Activated CD8-positive, alpha-beta memory T cell treated with anti-CD3 and anti-CD28 coated beads, Interleukin-2, amount 50 U/mL, for 24 hours (primary cell): ENCODE results near the gene SWI5.
A peak's percentile ranks its signal among the peaks of the same experiment; 100 is the strongest.
"Not testable (repeated sequence)": the region's sequence is repeated elsewhere in the genome, so short reads cannot be mapped to it uniquely, and the experiment has no call there.

Experiments used
- DNase-seq: peaks from one replicate; pipeline ENCODE4 v3.0.0-alpha.2; 2020; ENCODE audit errors: extremely low read depth

SWI5 gene

DNA sequence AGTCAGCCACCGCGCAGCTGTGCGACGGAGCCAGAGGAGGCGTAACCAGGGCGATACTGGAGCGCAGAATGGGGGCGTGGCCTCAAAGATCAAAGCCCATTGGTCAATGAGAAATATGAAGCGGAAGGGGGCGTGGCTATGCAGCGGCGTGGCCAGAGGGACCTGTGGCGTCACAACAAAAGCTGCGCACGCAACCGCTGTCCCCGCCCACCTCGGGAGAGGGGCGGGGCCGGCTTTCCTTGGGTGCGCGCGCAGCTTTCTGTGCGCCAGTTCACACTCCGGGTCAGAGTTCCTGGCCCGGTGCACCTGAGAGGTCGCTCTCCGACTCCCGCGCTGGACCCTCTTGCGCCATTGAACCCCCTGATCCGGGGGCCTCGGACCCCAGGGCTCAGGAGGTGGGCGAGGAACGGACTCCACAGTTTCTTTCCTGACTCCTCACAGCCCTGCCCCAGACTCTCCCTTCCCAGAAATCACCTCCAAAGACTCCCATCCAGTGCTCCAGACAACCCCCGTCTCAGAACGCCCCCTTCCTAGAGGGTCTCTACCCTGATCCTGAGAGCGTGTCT, at the start of gene SWI5:
SWI5 (plus strand) TSS at position 269 of the 566 bp plus-strand sequence.
- peak; percentile 100 for DNase-seq

DNA sequence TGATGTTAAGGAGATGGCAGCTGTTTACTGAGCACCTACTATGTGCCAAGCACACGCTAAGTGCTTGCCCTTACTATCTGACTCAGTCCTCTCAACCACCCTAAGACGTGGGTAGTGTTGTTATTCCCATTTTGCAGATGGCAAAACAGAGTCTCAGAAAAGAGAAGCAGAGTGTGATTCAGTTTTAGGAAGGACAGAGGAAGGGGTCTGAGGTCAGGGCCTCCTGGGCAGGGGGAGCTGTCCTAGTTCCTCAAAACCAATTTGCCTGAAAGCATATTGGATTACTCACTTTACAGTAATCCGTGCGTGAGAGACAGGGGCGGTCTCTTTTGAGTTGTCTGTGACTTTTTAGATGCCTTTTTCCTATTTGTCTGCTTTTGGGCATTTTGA, 49.7 kb upstream of the SWI5 start:
- DNase-seq: no peak

DNA sequence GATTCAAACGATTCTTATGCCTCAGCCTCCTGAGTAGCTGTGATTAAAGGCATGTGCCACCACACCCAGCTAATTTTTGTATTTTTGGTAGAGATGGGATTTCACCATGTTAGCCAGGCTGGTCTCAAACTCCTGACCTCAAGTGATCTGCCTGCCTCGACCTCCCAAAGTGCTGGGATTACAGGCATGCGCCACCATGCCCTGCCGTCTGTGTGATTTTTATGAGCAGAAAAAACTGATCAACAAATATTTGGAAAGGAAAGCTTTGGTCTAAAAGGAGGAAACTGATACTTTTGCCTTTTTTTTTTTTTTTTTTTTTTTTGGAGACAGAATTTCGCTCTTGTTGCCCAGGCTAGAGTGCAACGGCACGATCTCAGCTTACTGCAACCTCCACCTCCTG, 45.2 kb upstream of the SWI5 start:
- not testable (repeated sequence) for DNase-seq

DNA sequence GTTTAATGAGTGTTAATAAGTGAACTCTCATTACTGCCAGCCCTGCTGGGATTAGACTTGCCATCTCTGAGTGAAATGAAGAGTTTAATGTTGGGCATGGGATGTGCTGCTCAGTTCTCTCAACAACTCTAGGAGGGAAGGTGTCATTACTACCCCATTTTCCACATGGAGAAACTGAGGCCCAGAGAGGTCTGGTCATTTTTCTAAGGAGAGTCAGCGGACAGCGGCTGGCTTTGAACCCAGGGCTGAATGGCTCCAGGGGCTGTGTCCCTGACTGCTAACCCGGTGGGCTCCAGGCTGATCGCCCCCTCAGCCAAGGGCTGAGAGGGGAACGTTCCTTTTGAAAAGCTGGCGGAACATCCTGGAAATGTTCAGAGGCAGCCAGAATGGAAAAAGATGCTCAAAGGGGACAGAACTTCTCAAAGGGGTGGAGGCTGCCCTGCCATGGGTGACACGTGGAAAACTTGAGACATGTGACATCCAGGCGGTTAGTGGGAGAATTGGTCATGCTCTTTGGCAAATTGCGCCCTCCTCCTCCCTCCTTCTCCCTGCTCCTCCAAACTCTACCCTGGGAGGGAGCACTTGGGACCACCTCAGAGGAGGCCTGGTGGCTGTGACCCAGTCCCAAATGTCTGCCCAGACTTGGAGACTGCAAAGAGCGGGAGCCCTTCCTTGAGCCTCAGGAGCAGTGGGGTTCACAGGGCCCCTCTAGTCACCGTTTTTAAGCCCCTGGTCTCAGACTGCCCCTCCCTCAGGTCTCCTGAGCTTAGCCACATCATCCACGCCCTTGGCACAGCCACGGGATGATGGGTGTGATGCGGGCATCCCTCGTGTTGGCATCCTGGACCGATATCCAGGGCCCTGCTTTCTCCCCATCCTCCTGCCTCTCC, 44.2 kb upstream of the SWI5 start:
- no peak for DNase-seq

DNA sequence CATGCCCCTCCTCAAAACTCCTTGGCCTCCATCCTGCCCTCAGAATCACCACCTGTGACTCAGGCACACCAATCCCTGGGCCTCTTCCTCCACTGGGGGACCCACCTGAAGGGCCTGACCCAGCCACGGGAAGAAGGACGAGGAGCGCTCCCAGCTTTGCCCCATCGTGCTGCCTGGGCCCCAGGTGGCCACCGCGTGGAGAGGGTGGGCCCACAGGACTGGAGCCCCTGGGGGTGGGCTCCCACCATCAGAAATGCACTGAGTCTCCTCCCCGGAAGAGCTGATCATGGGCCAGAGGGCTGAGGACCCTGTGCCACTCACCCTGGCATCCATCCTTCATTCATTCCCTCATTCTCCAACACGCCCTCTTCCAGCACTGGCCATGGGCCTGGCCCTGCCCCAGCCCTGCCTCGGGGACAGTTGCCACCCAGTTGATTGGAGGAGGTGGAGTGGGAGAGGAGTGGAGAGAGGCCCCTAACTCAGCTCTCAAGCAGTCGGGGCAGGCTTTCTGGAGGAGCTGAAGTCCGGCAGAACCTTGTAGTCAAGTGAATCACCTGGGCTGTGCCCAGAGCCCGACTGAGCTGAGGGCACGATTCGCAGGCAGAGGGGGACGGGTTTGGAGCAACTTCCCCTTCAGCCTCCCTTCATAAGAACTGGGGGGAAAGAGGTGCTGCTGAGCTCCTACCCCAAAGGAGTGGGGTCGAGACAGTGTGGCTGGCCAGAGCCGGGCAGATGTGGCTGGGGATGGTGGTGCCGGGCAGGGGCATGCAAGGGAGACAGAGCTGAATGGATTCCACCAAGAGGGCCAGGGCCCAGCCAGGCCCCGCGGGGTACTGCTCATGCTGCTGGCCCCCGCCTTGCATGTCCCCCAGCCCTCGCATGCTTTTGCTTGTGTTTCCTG, 43.3 kb upstream of the SWI5 start:
- DNase-seq: no peak

DNA sequence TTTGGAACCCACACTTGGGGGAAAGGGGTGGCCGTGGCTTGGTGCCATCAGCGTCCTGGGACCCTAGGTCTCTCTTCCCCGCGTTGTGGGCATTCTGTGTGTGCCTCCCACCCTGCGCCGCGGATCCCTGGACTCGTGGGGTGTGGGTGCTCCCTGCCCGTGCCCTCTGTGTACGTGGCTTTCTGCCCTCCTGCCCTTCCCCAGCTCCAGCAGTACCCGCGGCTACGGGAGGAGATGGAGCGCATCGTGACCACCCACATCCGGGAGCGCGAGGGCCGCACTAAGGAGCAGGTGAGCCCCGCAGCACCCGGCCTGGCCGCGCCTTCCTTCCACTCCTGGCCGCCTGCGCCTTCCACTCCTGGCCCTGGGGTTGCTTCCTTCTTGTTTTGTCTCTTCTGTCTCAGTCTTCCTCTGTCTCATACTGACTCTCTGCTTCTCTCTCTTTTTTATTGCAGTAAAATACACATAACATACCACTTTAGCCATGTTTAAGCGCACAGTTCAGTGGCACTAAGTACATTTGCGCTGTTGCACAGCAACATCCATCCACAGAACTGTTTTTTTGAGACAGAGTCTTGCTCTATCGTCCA, 42.2 kb upstream of the SWI5 start:
- DNase-seq: no peak

DNA sequence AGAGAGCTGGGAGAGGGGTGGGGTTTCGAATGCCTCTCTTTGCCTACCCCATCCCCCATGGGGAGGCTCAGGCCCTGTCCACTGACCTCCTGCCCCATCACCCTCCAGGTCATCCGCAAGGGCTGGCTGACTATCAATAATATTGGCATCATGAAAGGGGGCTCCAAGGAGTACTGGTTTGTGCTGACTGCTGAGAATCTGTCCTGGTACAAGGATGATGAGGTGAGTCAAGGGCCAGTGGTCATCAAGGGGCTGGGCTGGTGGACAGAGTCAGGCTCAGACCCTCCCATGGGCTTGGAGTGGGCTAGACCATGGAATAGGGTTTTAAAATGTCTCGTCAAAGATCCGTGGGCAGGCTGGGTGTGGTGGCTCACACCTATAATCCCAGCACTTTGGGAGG, 34.0 kb upstream of the SWI5 start:
- no peak for DNase-seq

DNA sequence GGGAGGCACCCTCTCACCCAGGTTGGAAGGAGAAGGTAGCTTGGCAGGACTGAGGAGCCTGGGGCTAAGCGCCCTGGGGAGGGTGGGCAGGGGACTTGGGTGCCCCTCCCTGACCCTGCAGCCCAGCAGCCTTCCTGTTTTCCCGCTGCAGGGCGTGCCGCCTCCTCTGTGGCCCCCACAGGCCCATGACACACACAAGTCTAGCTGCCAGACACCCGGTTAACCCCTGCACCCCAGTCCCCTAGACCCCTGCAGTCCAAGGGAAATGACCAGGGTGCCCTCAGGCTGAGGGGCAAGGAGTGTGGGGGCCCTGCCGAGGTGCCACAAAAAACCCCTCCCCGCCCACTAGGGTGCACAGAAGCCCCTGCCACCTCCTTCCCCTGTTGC, 33.3 kb upstream of the SWI5 start:
- DNase-seq: no peak

DNA sequence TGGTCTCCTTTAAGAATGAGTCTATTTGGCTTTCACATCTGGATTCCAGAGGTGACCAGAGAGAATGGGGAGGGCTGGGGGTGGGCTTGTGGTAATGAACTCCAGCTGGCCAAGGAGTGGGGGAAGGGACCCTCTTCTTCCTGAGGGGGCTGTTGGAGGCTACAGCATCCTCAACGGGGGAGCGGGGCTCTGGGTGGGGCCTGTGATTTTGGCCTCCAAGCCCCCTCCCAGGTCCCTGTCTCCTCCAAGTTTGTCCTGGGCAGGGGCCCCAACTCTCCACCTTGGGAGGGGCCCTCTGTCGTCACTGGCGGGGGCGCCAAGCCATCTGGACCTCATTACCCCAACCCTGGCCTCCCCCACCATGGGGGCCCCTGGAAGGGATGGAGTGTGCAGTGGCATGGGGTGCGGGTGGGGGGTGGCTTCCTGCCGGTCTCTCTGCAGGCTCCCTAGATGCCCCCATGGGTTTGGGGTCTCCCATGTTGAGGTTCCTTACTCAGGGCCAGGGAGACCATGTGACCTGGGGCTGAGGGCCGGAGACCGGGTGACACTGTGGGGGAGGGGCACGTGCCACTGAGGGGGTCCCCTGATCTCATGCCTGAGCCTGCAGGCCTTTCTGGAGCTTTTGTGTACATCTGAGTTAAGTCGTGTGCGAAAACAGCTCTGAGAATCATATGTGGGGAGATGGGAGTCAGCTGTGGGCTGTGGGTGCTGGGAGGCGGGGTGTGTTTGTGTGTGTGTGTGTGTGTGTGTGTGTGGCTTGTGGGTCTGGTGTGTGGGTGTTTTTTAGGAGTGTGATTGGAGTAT, 32.7 kb upstream of the SWI5 start:
- no peak for DNase-seq

DNA sequence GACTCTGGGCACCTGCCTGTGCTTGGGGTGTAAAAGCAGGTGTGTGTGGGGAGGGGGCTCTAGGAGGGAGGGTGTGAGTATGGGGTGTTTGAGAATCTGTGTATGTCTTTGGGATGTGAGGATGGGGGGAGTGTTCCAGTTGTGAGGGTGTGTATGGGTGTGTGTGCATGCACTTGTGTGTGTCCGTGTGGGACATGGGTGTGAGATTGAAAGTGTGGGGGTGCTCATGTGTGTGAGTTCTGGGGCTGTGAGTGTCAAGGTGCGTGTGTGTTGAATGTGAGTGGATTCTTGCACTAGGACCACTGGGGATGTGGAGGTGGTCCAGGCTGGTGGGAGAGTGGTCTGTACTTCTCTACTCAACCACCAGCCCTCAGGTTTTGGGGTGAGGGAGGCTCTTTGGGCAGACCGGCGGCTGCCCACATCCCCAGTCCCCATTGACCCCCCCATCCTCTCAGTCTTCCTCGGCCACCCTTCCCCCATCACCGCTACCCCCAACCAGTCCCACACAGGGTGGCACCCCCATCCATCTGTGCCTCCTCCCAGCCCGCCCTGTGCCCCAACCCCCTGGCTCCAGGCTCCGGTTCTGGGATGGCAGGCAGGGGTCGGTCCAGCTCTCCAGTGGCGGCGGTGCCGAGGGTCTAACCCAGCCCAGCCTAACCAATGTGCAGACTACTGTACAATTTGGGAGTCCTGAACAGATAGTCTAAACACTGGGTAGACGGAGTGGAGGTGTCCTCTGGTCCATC, 31.8 kb upstream of the SWI5 start:
- no peak for DNase-seq

DNA sequence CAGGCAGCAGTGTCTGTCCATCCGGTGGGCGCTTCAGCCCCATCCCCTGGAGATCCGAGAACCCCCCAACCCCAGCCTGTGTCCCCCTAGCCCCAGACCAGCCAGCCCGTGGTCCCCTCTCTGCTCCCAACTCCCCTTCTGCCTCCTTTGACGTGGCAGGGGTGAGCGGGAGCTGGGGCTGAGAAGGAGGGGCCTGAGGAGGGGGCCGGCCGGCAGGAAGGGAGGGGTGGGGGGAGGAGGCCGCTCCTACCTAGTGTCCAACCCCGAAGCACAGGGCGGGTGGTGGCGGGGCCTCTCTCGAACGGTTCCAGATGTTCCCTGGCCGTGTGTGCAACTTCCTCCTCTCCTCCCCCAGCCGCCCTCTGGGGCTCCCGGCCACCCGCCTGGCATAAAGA, 31.2 kb upstream of the SWI5 start:
- DNase-seq: no peak

DNA sequence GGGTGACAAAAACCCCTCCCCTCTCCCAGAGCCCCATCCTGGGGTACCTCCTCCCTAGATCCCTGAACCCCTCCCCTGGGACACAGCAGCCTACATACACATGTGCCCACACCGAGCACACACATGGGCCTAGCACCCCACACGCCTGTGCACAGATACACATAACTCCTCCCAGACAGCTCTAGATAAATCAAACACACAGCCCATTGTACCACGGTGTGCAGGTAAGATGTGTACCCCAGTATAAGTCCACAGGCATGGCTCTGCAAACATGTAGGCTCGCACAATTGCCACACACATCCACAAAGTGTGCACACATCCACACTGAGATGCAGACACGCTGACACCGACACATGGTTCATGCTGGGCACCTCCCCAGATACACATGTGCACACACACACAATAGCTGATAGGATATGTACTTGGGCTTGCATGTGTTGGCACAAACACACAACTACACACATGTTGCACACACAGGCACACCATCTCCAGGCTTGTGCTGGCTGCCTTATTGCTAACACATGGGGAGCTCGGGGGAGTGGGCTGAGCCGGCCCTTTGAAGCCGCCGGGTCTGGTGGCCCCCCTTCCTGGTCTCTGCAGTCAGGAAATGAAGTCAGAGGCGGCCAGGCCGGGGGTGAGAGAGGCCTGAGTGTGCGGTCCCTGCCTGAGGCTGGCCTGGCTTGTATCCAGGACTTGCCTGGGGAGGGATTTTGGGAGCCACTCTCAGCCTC, 30.5 kb upstream of the SWI5 start:
- DNase-seq: no peak

DNA sequence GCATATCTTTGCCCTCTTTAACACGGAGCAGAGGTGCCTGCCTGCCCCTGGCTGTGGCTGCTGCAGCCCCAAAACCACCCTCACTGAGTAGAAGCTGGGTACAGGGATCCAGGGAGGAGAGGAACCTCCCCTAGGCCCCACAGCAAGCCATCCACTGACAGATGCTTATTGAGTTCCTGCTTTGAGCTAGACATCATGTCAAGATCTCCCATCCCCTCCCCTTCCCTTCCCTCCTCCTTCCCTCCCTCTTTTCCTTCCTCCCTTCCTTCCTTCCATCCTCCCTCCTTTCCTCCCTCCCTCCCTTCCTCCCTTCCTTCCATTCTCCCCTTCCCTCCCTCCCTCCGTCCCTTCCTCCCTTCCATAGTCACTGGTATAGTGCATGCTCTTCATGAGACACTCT, 29.6 kb upstream of the SWI5 start:
- no peak for DNase-seq

DNA sequence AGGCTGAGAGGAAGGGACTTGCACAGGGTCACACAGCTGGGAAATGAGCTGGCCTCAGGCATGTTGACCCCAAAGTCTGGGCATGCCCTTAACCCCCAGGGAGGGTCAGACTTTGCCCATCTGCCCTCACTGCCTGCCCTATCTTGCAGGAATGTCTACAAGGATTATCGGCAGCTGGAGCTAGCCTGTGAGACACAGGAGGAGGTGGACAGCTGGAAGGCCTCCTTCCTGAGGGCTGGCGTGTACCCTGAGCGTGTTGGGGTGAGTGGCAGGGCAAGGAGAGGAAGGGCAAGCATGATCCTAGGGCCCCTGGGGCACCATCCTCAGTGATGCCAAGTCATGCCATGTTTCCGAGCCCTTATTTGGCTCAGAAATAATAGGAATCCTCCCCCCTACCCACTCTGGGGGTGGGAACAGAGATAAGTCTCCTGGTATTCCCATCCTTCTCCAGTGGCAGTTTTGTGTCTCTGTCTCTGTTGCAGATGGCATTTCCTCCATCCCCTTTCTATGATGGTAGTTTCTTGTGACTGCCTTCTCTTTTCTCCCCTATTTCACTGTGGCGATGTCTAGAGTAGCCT, 28.8 kb upstream of the SWI5 start:
- no peak for DNase-seq

DNA sequence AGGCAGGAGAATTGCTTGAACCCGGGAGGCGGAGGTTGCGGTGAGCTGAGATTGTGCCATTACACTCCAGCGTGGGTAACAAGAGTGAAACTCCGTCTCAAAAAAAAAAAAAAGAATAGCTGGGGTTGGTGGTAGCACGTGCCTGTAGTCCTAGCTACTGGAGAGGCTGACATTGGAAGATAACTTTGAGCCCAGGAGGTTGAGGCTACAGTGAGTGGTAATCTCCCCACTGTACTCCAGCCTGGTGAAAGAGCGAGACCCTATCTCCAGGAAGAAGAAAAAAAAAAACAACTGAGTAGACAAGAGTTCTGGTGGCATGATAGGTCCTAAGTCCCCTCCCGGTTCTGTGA, 26.5 kb upstream of the SWI5 start:
- DNase-seq: no peak

DNA sequence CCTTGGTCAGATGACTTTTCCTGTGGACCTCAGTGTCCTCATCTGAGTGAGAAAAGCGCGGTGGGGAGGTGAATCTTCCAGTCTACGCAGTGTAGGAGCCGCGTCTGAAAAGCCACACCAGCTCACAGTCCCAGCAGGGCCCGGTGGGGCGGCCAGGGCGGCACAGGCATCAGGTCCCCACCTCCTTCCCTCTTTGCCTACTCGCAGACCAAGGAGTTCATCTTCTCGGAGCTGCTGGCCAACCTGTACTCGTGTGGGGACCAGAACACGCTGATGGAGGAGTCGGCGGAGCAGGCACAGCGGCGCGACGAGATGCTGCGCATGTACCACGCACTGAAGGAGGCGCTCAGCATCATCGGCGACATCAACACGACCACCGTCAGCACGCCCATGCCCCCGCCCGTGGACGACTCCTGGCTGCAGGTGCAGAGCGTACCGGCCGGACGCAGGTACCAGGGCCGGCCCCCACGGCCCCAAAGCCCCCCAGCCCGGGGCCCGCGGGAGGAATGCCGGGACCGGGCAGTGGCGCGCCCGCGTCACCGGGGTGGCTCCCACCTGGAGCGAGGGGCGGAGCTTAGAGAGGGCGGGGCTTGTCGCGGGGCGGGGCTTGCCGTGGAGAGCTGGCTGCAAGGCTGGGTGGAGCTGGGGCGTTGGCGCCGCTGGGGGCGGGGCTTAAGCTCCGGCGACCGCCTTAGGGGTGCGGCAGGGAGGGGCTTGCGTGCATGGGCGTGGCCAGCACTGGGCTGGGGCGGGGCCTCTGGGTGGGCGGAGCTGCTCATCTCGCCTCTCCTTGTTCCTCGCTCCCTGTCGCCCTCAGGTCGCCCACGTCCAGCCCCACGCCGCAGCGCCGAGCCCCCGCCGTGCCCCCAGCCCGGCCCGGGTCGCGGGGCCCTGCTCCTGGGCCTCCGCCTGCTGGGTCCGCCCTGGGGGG, 25.9 kb upstream of the SWI5 start:
- DNase-seq: peak; percentile 92

DNA sequence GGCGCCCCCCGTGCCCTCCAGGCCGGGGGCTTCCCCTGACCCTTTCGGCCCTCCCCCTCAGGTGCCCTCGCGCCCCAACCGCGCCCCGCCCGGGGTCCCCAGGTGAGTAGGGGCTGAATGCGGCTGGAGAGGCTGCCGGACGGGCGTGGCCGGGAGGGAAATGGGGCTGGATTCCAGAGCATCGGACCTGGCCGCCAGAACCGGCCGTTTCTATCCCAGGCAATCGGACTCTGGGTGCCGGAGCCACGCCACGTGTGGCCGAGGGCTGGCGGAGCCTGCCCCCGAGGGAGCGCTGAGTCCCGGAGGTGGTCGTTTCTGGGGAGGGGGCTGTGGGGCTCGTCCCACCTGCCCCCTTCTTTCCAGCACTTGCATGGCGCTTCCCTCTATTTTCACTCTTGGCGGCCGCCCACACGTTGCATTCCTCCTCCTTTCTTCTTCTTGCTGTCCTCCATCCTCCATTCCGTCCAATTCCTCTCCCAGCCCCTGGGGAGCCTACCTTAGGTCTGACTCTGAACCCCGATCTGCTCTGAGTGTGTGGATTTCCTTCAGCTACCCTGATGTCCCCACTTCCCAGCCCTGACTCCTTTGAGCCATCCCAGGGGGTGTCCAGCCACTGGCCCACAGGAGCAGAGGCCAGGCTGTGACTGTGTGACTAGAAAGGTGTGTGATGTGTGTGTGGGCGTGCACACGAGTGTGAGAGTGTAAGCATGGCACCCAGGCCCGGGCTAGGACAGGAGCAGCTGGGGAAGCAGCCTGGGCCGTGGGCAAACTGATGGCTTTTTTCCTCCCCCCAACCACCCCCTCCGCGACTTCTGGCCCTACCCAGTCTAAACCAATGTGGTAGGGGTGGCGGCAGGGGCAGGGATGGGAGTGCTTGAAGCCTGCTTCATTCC, 25.0 kb upstream of the SWI5 start:
- DNase-seq: no peak

DNA sequence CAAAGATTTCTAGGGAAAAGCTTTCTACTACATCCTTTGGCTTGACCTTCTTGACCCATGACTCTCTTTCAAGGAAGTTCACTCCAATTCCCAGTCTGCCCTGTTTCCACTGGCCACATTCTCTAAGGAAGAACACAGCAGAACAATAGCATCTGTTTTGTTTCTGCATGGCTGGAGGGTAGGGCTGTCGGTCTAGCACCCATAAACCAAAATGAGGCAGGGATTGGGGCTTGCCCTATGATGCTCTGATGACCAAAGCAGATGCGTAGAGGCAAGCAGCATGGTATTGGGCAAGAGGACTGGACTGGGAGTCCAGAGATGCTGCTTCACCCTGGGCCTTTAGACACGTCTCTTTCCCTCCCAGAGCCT, 24.4 kb upstream of the SWI5 start:
- DNase-seq: no peak
